SU-DHL-6 (cell line): Measurements from ENCODE around the gene MELK.
"Not testable (repeated sequence)": the region's sequence is repeated elsewhere in the genome, so short reads cannot be mapped to it uniquely, and the experiment has no call there.

Experiments used
- H2AFZ ChIP-seq: fragments of 200-600 bp; sonication (generic); 2 replicates; pipeline ENCODE4 v1.6.1; 2014; ENCODE audit warnings: low read depth, mild to moderate bottlenecking, moderate library complexity, mixed read lengths, antibody characterized with exemption, low read length; ENCODE audit not compliant: severe bottlenecking
- H3F3A ChIP-seq: fragments of 200-600 bp; shearing (Covaris generic); 2 replicates; pipeline ENCODE4 v1.6.0; 2016; ENCODE audit warnings: antibody characterized with exemption, mild to moderate bottlenecking; ENCODE audit not compliant: insufficient read depth
- H3K27ac ChIP-seq: fragments of 200-600 bp; sonication (generic); 2 replicates; pipeline ENCODE4 v1.5.1; 2016; ENCODE audit warnings: low read depth, mild to moderate bottlenecking, low read length, moderate library complexity, mixed read lengths
- H3K27me3 ChIP-seq: fragments of 200-600 bp; sonication (generic), shearing (Covaris generic); 2 replicates; pipeline ENCODE4 v1.6.0; 2014; ENCODE audit warnings: mild to moderate bottlenecking, low read length
- H3K36me3 ChIP-seq: fragments of 200-600 bp; sonication (generic); 2 replicates; pipeline ENCODE4 v1.6.1; 2014; ENCODE audit warnings: mild to moderate bottlenecking, low read length, mixed read lengths
- H3K4me2 ChIP-seq: fragments of 300-600, 200-600 bp; shearing (Covaris generic), sonication (generic); 2 replicates; pipeline ENCODE4 v1.6.0; 2014; ENCODE audit warnings: low read length, low read depth, mild to moderate bottlenecking; ENCODE audit not compliant: poor library complexity, severe bottlenecking
- H3K4me3 ChIP-seq: fragments of 200-600 bp; sonication (generic); 2 replicates; pipeline ENCODE4 v1.5.1; 2014; ENCODE audit warnings: antibody characterized with exemption, low read length, mild to moderate bottlenecking, mixed read lengths; ENCODE audit not compliant: insufficient read depth, poor library complexity, severe bottlenecking
- H3K79me2 ChIP-seq: fragments of 200-600 bp; sonication (generic); 2 replicates; pipeline ENCODE4 v1.6.1; 2014; ENCODE audit warnings: mild to moderate bottlenecking, low read length, moderate library complexity; ENCODE audit not compliant: insufficient read depth
- H3K9ac ChIP-seq: fragments of 200-600 bp; sonication (generic); 2 replicates; pipeline ENCODE4 v1.7.0; 2014; ENCODE audit warnings: mild to moderate bottlenecking, low read length
- H3K9me2 ChIP-seq: fragments of 200-600 bp; sonication (generic); replicated peaks from 2 replicates; pipeline ENCODE4 v1.6.1; 2014; ENCODE audit warnings: low read length; ENCODE audit not compliant: insufficient read depth
- H3K9me3 ChIP-seq: fragments of 200-600 bp; sonication (generic); 2 replicates; pipeline ENCODE4 v1.6.1; 2014; ENCODE audit warnings: low read length, mixed read lengths; ENCODE audit not compliant: insufficient read depth
- H4K20me1 ChIP-seq: fragments of 200-600 bp; sonication (generic); 2 replicates; pipeline ENCODE4 v1.6.1; 2014; ENCODE audit warnings: low read depth, mild to moderate bottlenecking, antibody characterized with exemption, low read length, moderate library complexity, mixed read lengths
- EZH2phosphoT487 ChIP-seq: fragments of 200-600 bp; sonication (generic), shearing (Covaris generic); conservative IDR thresholded peaks from 2 replicates; pipeline ENCODE4 v1.6.1; 2018; ENCODE audit warnings: mild to moderate bottlenecking, antibody characterized with exemption, low read length, moderate library complexity, mixed read lengths
- TF ChIP-seq, protein P1 (sequence below): fragments of 200-600 bp; sonication (generic); IDR thresholded peaks from one replicate; pipeline ENCODE4 v1.5.1; 2017; ENCODE audit warnings: antibody characterized with exemption, mild to moderate bottlenecking, low read length, moderate library complexity; ENCODE audit not compliant: insufficient read depth, poor library complexity, severe bottlenecking

The MELK gene

DNA sequence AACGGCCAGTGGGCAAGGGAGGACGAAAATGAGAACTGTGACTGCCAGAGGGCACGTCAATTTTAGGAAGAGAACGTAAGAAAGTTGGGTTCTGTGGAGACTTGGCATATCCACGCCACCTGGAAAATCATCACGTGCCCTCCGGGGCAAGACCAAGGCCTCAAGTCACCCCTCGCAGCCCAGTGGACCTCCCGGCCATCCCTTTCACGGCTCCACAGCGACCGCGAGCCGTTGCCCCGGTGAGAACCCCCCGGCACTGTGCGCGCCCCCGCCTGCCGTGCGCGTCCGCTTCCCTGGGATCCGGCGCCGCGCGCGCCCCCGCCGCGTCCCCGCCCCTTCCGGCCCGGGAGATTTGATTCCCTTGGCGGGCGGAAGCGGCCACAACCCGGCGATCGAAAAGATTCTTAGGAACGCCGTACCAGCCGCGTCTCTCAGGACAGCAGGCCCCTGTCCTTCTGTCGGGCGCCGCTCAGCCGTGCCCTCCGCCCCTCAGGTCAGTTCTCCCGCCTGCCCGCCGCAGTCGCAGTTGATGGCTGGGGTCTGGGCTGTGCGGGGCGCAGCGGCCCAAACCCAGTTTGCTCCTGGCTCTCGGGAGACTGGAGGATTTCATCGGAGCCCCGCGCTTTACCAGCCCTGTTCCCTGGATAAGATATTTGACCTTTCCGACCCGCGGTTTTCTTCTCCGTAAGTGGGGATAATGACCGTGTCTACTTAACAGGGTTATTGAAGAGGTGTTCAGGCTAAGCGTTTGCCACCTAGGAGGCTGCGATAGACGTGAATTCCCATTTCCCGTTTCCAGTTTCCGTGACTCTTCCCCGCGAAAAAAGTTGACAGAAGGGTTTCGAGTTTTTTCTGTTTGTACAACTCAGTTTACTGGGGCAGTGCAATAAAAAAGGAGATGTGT is at the start of gene MELK:
MELK (plus strand) TSS at position 381 of the 904 bp plus-strand sequence. CDS start 8,787 bp downstream, outside the sequence.
- H3K36me3 ChIP-seq = no peaks in the 10 kb centered on the region
- H3K9me2 ChIP-seq = no peaks in the 10 kb centered on the region
- no peaks in the 10 kb centered on the region for H3K9me3 ChIP-seq
- H3K79me2 ChIP-seq = peaks cover 51% of the 10 kb centered on the region
- H3K27me3 ChIP-seq = no peaks in the 10 kb centered on the region
- peak within 1 kb of the TSS; percentile 75 for H3K4me3 ChIP-seq
- peaks cover 10% of the 10 kb centered on the region; the same call in 1 of the 2 replicates for H3F3A ChIP-seq
- H3K4me2 ChIP-seq = peak within 1 kb of the TSS; percentile 89
- TF ChIP-seq EZH2phosphoT487 = no peak
- TF ChIP-seq, protein P1, sequence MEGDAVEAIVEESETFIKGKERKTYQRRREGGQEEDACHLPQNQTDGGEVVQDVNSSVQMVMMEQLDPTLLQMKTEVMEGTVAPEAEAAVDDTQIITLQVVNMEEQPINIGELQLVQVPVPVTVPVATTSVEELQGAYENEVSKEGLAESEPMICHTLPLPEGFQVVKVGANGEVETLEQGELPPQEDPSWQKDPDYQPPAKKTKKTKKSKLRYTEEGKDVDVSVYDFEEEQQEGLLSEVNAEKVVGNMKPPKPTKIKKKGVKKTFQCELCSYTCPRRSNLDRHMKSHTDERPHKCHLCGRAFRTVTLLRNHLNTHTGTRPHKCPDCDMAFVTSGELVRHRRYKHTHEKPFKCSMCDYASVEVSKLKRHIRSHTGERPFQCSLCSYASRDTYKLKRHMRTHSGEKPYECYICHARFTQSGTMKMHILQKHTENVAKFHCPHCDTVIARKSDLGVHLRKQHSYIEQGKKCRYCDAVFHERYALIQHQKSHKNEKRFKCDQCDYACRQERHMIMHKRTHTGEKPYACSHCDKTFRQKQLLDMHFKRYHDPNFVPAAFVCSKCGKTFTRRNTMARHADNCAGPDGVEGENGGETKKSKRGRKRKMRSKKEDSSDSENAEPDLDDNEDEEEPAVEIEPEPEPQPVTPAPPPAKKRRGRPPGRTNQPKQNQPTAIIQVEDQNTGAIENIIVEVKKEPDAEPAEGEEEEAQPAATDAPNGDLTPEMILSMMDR = no peak
- H3K9ac ChIP-seq = peak within 1 kb of the TSS; percentile 80
- peak within 1 kb of the TSS; percentile 67 for H3K27ac ChIP-seq
- no peaks in the 10 kb centered on the region for H4K20me1 ChIP-seq
- H2AFZ ChIP-seq = peak within 1 kb of the TSS; percentile 78

DNA sequence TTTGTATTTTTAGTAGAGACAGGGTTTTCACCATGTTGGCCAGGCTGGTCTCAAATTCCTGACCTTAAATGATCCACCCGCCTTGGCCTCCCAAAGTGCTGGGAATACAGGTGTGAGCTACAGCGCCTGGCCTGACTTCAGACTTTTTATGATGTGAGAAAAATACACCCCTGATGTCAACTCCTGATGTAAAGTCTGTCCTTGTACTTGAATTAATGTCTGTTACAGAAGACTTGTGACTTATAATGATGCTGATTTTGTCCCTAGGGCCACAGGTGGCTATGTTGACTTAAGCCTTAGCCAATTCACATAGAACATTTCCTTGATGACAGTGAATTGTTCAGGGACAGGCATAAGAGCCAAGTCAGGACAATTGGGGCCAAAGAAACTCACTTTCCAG is 42.5 kb upstream of the MELK start:
- no peaks in the 10 kb centered on the region for H3K27me3 ChIP-seq
- no peaks in the 10 kb centered on the region for H3K36me3 ChIP-seq
- H3K9ac ChIP-seq = no peak overlapping the region

DNA sequence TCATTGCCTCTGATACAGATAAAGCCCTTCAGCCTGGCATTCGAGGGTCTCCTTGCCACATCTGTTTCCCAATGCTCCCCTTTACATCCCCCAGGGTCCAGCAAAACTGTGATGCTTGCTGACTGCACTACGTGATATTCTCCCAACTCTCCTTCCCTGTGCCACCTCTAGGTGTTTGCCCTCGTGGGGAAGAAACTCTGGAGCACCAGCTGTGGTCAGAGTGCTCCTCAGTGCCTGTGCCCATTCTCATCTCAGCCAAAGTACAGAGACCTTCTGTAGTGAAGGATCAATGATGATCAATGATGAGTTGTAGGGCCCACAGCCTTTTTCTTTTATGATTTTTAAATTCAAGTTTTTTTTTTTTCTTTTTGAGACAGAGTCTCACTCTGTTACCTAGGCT is 40.3 kb upstream of the MELK start:
- Histone ChIP-seq H3K36me3 (no peaks in the 10 kb centered on the region), H3K79me2 (no peaks in the 10 kb centered on the region), H3K27ac (no peak overlapping the region), H3K9me3 (no peaks in the 10 kb centered on the region), H3F3A (no peaks in the 10 kb centered on the region), H3K4me3 (no peak overlapping the region), H3K27me3 (no peaks in the 10 kb centered on the region), H2AFZ (no peak overlapping the region), H4K20me1 (no peaks in the 10 kb centered on the region), H3K4me2 (no peak overlapping the region), H3K9me2 (no peaks in the 10 kb centered on the region), H3K9ac (no peak overlapping the region)
- TF ChIP-seq EZH2phosphoT487 = no peak
- TF ChIP-seq, protein P1 = no peak

More for the DNA sequence above, 42.5 kb upstream of the MELK start:
- no peaks in the 10 kb centered on the region for H3F3A ChIP-seq
- H3K27ac ChIP-seq = no peak overlapping the region
- H3K4me3 ChIP-seq = no peak overlapping the region
- H2AFZ ChIP-seq = no peak overlapping the region
- H4K20me1 ChIP-seq = no peaks in the 10 kb centered on the region
- H3K9me3 ChIP-seq = no peaks in the 10 kb centered on the region
- no peaks in the 10 kb centered on the region for H3K79me2 ChIP-seq
- H3K4me2 ChIP-seq = no peak overlapping the region
- no peaks in the 10 kb centered on the region for H3K9me2 ChIP-seq
- TF ChIP-seq EZH2phosphoT487 = no peak
- TF ChIP-seq, protein P1 = no peak

DNA sequence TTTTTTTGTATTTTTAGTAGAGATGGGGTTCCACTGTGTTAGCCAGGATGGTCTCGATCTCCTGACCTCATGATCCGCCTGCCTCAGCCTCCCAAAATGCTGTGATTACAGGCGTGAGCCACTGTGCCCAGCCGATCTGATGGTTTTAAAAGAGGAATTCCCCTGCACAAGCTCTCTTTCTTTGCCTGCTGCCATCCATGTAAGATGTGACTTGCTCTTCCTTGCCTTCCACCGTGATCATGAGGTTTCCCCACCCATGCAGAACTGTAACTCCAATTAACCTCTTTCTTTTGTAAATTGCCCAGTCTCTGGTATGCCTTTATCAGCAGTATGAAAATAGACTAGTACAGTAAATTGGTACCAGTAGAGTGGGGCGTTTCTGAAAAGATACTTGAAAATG is 39.0 kb upstream of the MELK start:
- H3K9me3 ChIP-seq, H3K79me2 ChIP-seq: not testable (repeated sequence)

More for the DNA sequence above, 39.0 kb upstream of the MELK start:
- H3F3A ChIP-seq, H2AFZ ChIP-seq, H3K4me3 ChIP-seq, H3K27ac ChIP-seq, H3K9ac ChIP-seq, H3K4me2 ChIP-seq, H3K27me3 ChIP-seq, H3K36me3 ChIP-seq, H4K20me1 ChIP-seq, H3K9me2 ChIP-seq: not testable (repeated sequence)
